Measurements from ENCODE around the gene ATP5F1D.

The ATP5F1D gene

GRCh38 chr19:1213391-1214286 lies 27.9 kb upstream of the ATP5F1D start:
- peak overlapping the region; percentile 41 to 51 for H3K9ac ChIP-seq (ENCODE audit: low read length in 2 of 2)
- no peaks in the 10 kb centered on the region for H3K27me3 ChIP-seq (ENCODE audit: control insufficient read depth in 1 of 2, insufficient read depth in 2 of 2, low read length in 2 of 2)
- peak overlapping the region in 1 of 2 donors; percentile 62 for H3K4me3 ChIP-seq (ENCODE audit: low read length in 2 of 2)
- peaks cover 73% of the 10 kb centered on the region for H3K4me1 ChIP-seq (ENCODE audit: control insufficient read depth, insufficient read depth, low read length)
- H3K27ac ChIP-seq (ENCODE audit: low read length), result peak overlapping the region; percentile 82
- no peaks in the 10 kb centered on the region for H3K9me3 ChIP-seq (ENCODE audit: control insufficient read depth in 2 of 2, low read length in 2 of 2)
- H3K36me3 ChIP-seq (ENCODE audit: control insufficient read depth in 2 of 2, insufficient read depth in 2 of 2, low read length in 2 of 2), result peaks cover 0 to 5% of the 10 kb centered on the region in 2 donors

- peak overlapping the region; percentile 12 to 62 for H3K4me3 ChIP-seq (ENCODE audit: low read length in 2 of 2)
Measured at GRCh38 chr19:1214299-1214861, 27.2 kb upstream of the ATP5F1D start.

GRCh38 chr19:1214862-1215731 lies 26.5 kb upstream of the ATP5F1D start:
- Histone ChIP-seq H3K4me3 (ENCODE audit: low read length in 2 of 2) (peak overlapping the region; percentile 12 to 62), H3K9me3 (ENCODE audit: control insufficient read depth in 2 of 2, low read length in 2 of 2) (no peaks in the 10 kb centered on the region), H3K27me3 (ENCODE audit: control insufficient read depth in 1 of 2, insufficient read depth in 2 of 2, low read length in 2 of 2) (no peaks in the 10 kb centered on the region), H3K36me3 (ENCODE audit: control insufficient read depth in 2 of 2, insufficient read depth in 2 of 2, low read length in 2 of 2) (peaks cover 0 to 2% of the 10 kb centered on the region in 2 donors), H3K27ac (ENCODE audit: low read length) (peak overlapping the region; percentile 82), H3K9ac (ENCODE audit: low read length in 2 of 2) (peak overlapping the region; percentile 41 to 71), H3K4me1 (ENCODE audit: control insufficient read depth, insufficient read depth, low read length) (peaks cover 66% of the 10 kb centered on the region)

More at GRCh38 chr19:1214299-1214861, 27.2 kb upstream of the ATP5F1D start:
- H3K36me3 ChIP-seq (ENCODE audit: control insufficient read depth in 2 of 2, insufficient read depth in 2 of 2, low read length in 2 of 2), result peaks cover 0 to 5% of the 10 kb centered on the region in 2 donors
- H3K9ac ChIP-seq (ENCODE audit: low read length in 2 of 2), result peak overlapping the region; percentile 41 to 71
- no peaks in the 10 kb centered on the region for H3K9me3 ChIP-seq (ENCODE audit: control insufficient read depth in 2 of 2, low read length in 2 of 2)
- peaks cover 71% of the 10 kb centered on the region for H3K4me1 ChIP-seq (ENCODE audit: control insufficient read depth, insufficient read depth, low read length)
- no peaks in the 10 kb centered on the region for H3K27me3 ChIP-seq (ENCODE audit: control insufficient read depth in 1 of 2, insufficient read depth in 2 of 2, low read length in 2 of 2)
- H3K27ac ChIP-seq (ENCODE audit: low read length), result peak overlapping the region; percentile 82

- Histone ChIP-seq H3K27ac (ENCODE audit: low read length) (peak overlapping the region; percentile 82), H3K36me3 (ENCODE audit: control insufficient read depth in 2 of 2, insufficient read depth in 2 of 2, low read length in 2 of 2) (peaks cover 9 to 10% of the 10 kb centered on the region in 2 donors), H3K4me1 (ENCODE audit: control insufficient read depth, insufficient read depth, low read length) (peaks cover 69% of the 10 kb centered on the region), H3K27me3 (ENCODE audit: control insufficient read depth in 1 of 2, insufficient read depth in 2 of 2, low read length in 2 of 2) (no peaks in the 10 kb centered on the region), H3K9ac (ENCODE audit: low read length in 2 of 2) (peak overlapping the region in 1 of 2 donors; percentile 29), H3K4me3 (ENCODE audit: low read length in 2 of 2) (no peak overlapping the region), H3K9me3 (ENCODE audit: control insufficient read depth in 2 of 2, low read length in 2 of 2) (no peaks in the 10 kb centered on the region)
Measured at GRCh38 chr19:1216756-1217155, 24.8 kb upstream of the ATP5F1D start.

- Histone ChIP-seq H3K9ac (ENCODE audit: low read length in 2 of 2) (no peak overlapping the region), H3K27me3 (ENCODE audit: control insufficient read depth in 1 of 2, insufficient read depth in 2 of 2, low read length in 2 of 2) (no peaks in the 10 kb centered on the region), H3K9me3 (ENCODE audit: control insufficient read depth in 2 of 2, low read length in 2 of 2) (no peaks in the 10 kb centered on the region), H3K27ac (ENCODE audit: low read length) (peak overlapping the region; percentile 49), H3K4me3 (ENCODE audit: low read length in 2 of 2) (no peak overlapping the region), H3K36me3 (ENCODE audit: control insufficient read depth in 2 of 2, insufficient read depth in 2 of 2, low read length in 2 of 2) (peaks cover 9 to 10% of the 10 kb centered on the region in 2 donors), H3K4me1 (ENCODE audit: control insufficient read depth, insufficient read depth, low read length) (peaks cover 75% of the 10 kb centered on the region)
Measured at GRCh38 chr19:1217366-1217765, 24.2 kb upstream of the ATP5F1D start.

GRCh38 chr19:1218751-1219567 lies 22.6 kb upstream of the ATP5F1D start:
- Histone ChIP-seq H3K4me3 (ENCODE audit: low read length in 2 of 2) (no peak overlapping the region), H3K27me3 (ENCODE audit: control insufficient read depth in 1 of 2, insufficient read depth in 2 of 2, low read length in 2 of 2) (no peaks in the 10 kb centered on the region), H3K36me3 (ENCODE audit: control insufficient read depth in 2 of 2, insufficient read depth in 2 of 2, low read length in 2 of 2) (peaks cover 10 to 16% of the 10 kb centered on the region in 2 donors), H3K4me1 (ENCODE audit: control insufficient read depth, insufficient read depth, low read length) (peaks cover 65% of the 10 kb centered on the region), H3K27ac (ENCODE audit: low read length) (peak overlapping the region; percentile 49), H3K9me3 (ENCODE audit: control insufficient read depth in 2 of 2, low read length in 2 of 2) (no peaks in the 10 kb centered on the region), H3K9ac (ENCODE audit: low read length in 2 of 2) (peak overlapping the region; percentile 45 to 47)

- Histone ChIP-seq H3K4me1 (ENCODE audit: control insufficient read depth, insufficient read depth, low read length) (peaks cover 55% of the 10 kb centered on the region), H3K9me3 (ENCODE audit: control insufficient read depth in 2 of 2, low read length in 2 of 2) (no peaks in the 10 kb centered on the region), H3K27me3 (ENCODE audit: control insufficient read depth in 1 of 2, insufficient read depth in 2 of 2, low read length in 2 of 2) (no peaks in the 10 kb centered on the region), H3K36me3 (ENCODE audit: control insufficient read depth in 2 of 2, insufficient read depth in 2 of 2, low read length in 2 of 2) (peaks cover 14 to 16% of the 10 kb centered on the region in 2 donors), H3K4me3 (ENCODE audit: low read length in 2 of 2) (no peak overlapping the region), H3K27ac (ENCODE audit: low read length) (no peak overlapping the region), H3K9ac (ENCODE audit: low read length in 2 of 2) (no peak overlapping the region)
Measured at GRCh38 chr19:1219786-1220476, 21.6 kb upstream of the ATP5F1D start.

- no peak overlapping the region for H3K4me3 ChIP-seq (ENCODE audit: low read length in 2 of 2)
- H3K36me3 ChIP-seq (ENCODE audit: control insufficient read depth in 2 of 2, insufficient read depth in 2 of 2, low read length in 2 of 2), result peaks cover 14 to 16% of the 10 kb centered on the region in 2 donors
- peaks cover 50% of the 10 kb centered on the region for H3K4me1 ChIP-seq (ENCODE audit: control insufficient read depth, insufficient read depth, low read length)
- H3K9me3 ChIP-seq (ENCODE audit: control insufficient read depth in 2 of 2, low read length in 2 of 2), result no peaks in the 10 kb centered on the region
- H3K9ac ChIP-seq (ENCODE audit: low read length in 2 of 2), result no peak overlapping the region
- H3K27ac ChIP-seq (ENCODE audit: low read length), result no peak overlapping the region
- no peaks in the 10 kb centered on the region for H3K27me3 ChIP-seq (ENCODE audit: control insufficient read depth in 1 of 2, insufficient read depth in 2 of 2, low read length in 2 of 2)
Measured at GRCh38 chr19:1220477-1220930, 21.0 kb upstream of the ATP5F1D start.

- peaks cover 43% of the 10 kb centered on the region for H3K4me1 ChIP-seq (ENCODE audit: control insufficient read depth, insufficient read depth, low read length)
- H3K36me3 ChIP-seq (ENCODE audit: control insufficient read depth in 2 of 2, insufficient read depth in 2 of 2, low read length in 2 of 2), result peaks cover 14 to 16% of the 10 kb centered on the region in 2 donors
- H3K9ac ChIP-seq (ENCODE audit: low read length in 2 of 2), result peak overlapping the region in 1 of 2 donors; percentile 21
- H3K4me3 ChIP-seq (ENCODE audit: low read length in 2 of 2), result no peak overlapping the region
- no peak overlapping the region for H3K27ac ChIP-seq (ENCODE audit: low read length)
- no peaks in the 10 kb centered on the region for H3K9me3 ChIP-seq (ENCODE audit: control insufficient read depth in 2 of 2, low read length in 2 of 2)
- no peaks in the 10 kb centered on the region for H3K27me3 ChIP-seq (ENCODE audit: control insufficient read depth in 1 of 2, insufficient read depth in 2 of 2, low read length in 2 of 2)
Measured at GRCh38 chr19:1220976-1221903, 20.3 kb upstream of the ATP5F1D start.

Data from stomach smooth muscle (tissue), 2 donors.